HEK293 (cell line): Measurements from ENCODE around the gene PPP3CA.

Experiments
- CTCF ChIA-PET: fragments of 350-600 bp; formaldehyde crosslinking; extraction: SDS; loops from one replicate; lab custom pipeline; 2021; ENCODE audit warnings: antibody characterized with exemption; lab: Yijun Ruan, JAX
- POLR2A ChIA-PET: fragments of 300-600 bp; formaldehyde crosslinking; extraction: SDS; loops from one replicate; lab custom pipeline; 2020; ENCODE audit warnings: antibody characterized with exemption, inconsistent platforms; lab: Yijun Ruan, JAX
- H3K27ac ChIP-seq: fragments of 200-500 bp; sonication (Bioruptor generic); 2 replicates; pipeline ENCODE4 v1.5.1; 2014; ENCODE audit warnings: low read depth, low read length, control low read depth, inconsistent platforms; ENCODE audit errors: extremely low read depth
- H3K36me3 ChIP-seq, 2 experiments: fragments of 200-500 bp in 1 of 2; sonication (Bioruptor generic) in 1 of 2; 1 replicate in 1 of 2; 2 replicates in 1 of 2; pipeline ENCODE4 v1.5.1; 2014 to 2017; ENCODE audit warnings: inconsistent platforms in 2 of 2, low read length in 2 of 2; ENCODE audit not compliant: control insufficient read depth in 2 of 2, insufficient read depth in 1 of 2
- H3K4me1 ChIP-seq: fragments of 200-500 bp; sonication (Bioruptor generic); 2 replicates; pipeline ENCODE4 v1.5.1; 2014; ENCODE audit warnings: mild to moderate bottlenecking, low read length, inconsistent platforms; ENCODE audit not compliant: control insufficient read depth, insufficient read depth
- H3K4me3 ChIP-seq: 2 replicates; pipeline ENCODE4 v1.5.1; 2011; ENCODE audit warnings: low read depth, mild to moderate bottlenecking, control low read depth, low read length, moderate library complexity
- H3K9me3 ChIP-seq: fragments of 200-500 bp; sonication (Bioruptor generic); 2 replicates; pipeline ENCODE4 v1.5.1; 2014; ENCODE audit warnings: low read depth, low read length, inconsistent platforms; ENCODE audit not compliant: control insufficient read depth, insufficient read depth
- BCL11A ChIP-seq: fragments of 450-650 bp; formaldehyde crosslinking; IDR thresholded peaks from 2 replicates; pipeline ENCODE4 v1.5.1; 2016; ENCODE audit warnings: low read depth, missing biosample characterization, missing genetic modification characterization
- FEZF1 ChIP-seq: fragments of 450-650 bp; formaldehyde crosslinking; IDR thresholded peaks from 2 replicates; pipeline ENCODE4 v1.5.1; 2016; ENCODE audit warnings: missing biosample characterization, missing genetic modification characterization
- GLIS1 ChIP-seq: fragments of 450-650 bp; formaldehyde crosslinking; IDR thresholded peaks from 2 replicates; pipeline ENCODE4 v1.5.1; 2016; ENCODE audit warnings: missing biosample characterization, missing genetic modification characterization
- KLF1 ChIP-seq: fragments of 450-650 bp; formaldehyde crosslinking; IDR thresholded peaks from 2 replicates; pipeline ENCODE4 v1.5.1; 2016; ENCODE audit warnings: missing biosample characterization, missing genetic modification characterization
- WT1 ChIP-seq: fragments of 450-650 bp; formaldehyde crosslinking; IDR thresholded peaks from 2 replicates; pipeline ENCODE4 v1.5.1; 2016; ENCODE audit warnings: missing biosample characterization, missing genetic modification characterization
- YY2 ChIP-seq: fragments of 450-650 bp; formaldehyde crosslinking; IDR thresholded peaks from 2 replicates; pipeline ENCODE4 v1.5.1; 2016; ENCODE audit warnings: missing biosample characterization, missing genetic modification characterization
- ZBTB21 ChIP-seq: fragments of 450-650 bp; formaldehyde crosslinking; IDR thresholded peaks from 2 replicates; pipeline ENCODE4 v1.5.1; 2017; ENCODE audit warnings: missing biosample characterization, missing genetic modification characterization
- ZNF10 ChIP-seq: fragments of 450-650 bp; formaldehyde crosslinking; IDR thresholded peaks from 2 replicates; pipeline ENCODE4 v1.5.1; 2017; ENCODE audit warnings: missing biosample characterization, missing genetic modification characterization
- ZNF184 ChIP-seq: fragments of 450-650 bp; IDR thresholded peaks from 2 replicates; pipeline ENCODE4 v1.5.1; 2018; ENCODE audit warnings: missing biosample characterization, mild to moderate bottlenecking, missing genetic modification characterization
- ZNF335 ChIP-seq: fragments of 450-650 bp; formaldehyde crosslinking; conservative IDR thresholded peaks from 2 replicates; pipeline ENCODE4 v1.5.1; 2016; ENCODE audit warnings: missing biosample characterization, missing genetic modification characterization
- ZNF37A ChIP-seq: fragments of 450-650 bp; IDR thresholded peaks from 2 replicates; pipeline ENCODE4 v1.5.1; 2018; ENCODE audit warnings: missing biosample characterization, missing genetic modification characterization
- ZNF391 ChIP-seq: fragments of 450-650 bp; formaldehyde crosslinking; IDR thresholded peaks from 2 replicates; pipeline ENCODE4 v1.5.1; 2016; ENCODE audit warnings: low read depth, missing biosample characterization, missing genetic modification characterization, borderline replicate concordance
- ZNF433 ChIP-seq: fragments of 450-650 bp; formaldehyde crosslinking; IDR thresholded peaks from 2 replicates; pipeline ENCODE4 v1.5.1; 2016; ENCODE audit warnings: missing biosample characterization, missing genetic modification characterization, low read depth
- ZNF48 ChIP-seq: fragments of 450-650 bp; formaldehyde crosslinking; IDR thresholded peaks from 2 replicates; pipeline ENCODE4 v1.5.1; 2016; ENCODE audit warnings: missing biosample characterization, missing genetic modification characterization
- ZNF596 ChIP-seq: fragments of 450-650 bp; IDR thresholded peaks from 2 replicates; pipeline ENCODE4 v1.5.0; 2018; ENCODE audit warnings: missing biosample characterization, mild to moderate bottlenecking, missing genetic modification characterization, moderate library complexity
- ZNF600 ChIP-seq: fragments of 450-650 bp; formaldehyde crosslinking; IDR thresholded peaks from 2 replicates; pipeline ENCODE4 v1.5.1; 2016; ENCODE audit warnings: missing biosample characterization, missing genetic modification characterization
- ZNF624 ChIP-seq: fragments of 450-650 bp; formaldehyde crosslinking; IDR thresholded peaks from 2 replicates; pipeline ENCODE4 v1.5.1; 2017; ENCODE audit warnings: missing biosample characterization, missing genetic modification characterization
- ZNF660 ChIP-seq: fragments of 450-650 bp; IDR thresholded peaks from 2 replicates; pipeline ENCODE4 v1.5.1; 2018; ENCODE audit warnings: missing biosample characterization, mild to moderate bottlenecking, missing genetic modification characterization
- ZSCAN23 ChIP-seq: fragments of 450-650 bp; formaldehyde crosslinking; IDR thresholded peaks from 2 replicates; pipeline ENCODE4 v1.5.1; 2016; ENCODE audit warnings: missing biosample characterization, missing genetic modification characterization
- TF ChIP-seq, protein P1 (sequence below): fragments of 450-650 bp; formaldehyde crosslinking; IDR thresholded peaks from 2 replicates; pipeline ENCODE4 v1.5.1; 2016; ENCODE audit warnings: missing biosample characterization, missing genetic modification characterization
- TF ChIP-seq, protein P2 (sequence below): fragments of 450-650 bp; formaldehyde crosslinking; IDR thresholded peaks from 2 replicates; pipeline ENCODE4 v1.5.1; 2016; ENCODE audit warnings: missing biosample characterization, missing genetic modification characterization
- TF ChIP-seq, protein P3 (sequence below): fragments of 450-650 bp; formaldehyde crosslinking; IDR thresholded peaks from 2 replicates; pipeline ENCODE4 v1.5.0; 2017; ENCODE audit warnings: missing biosample characterization, missing genetic modification characterization, borderline replicate concordance

Gene PPP3CA

DNA sequence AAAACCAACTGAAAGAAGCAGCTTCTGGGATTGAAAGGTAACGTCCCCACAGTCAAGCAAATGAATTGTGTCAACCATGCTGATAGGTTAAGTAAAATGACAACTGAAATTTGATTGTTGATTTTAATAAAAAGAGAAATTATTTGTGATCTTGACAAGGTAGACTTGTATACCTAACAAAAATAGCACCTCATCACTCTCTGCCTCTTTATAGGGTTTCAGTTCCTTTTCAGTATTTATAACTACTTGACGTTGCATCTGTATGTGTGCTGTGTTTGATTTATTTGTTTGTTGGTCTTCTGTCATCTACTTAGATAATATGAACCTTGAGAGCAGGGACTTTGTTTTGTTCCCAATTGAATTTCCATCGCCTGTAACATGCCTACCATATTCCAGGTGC, 7.9 kb upstream of the PPP3CA start (continued):
- TF ChIP-seq WT1 (tag by site-specific recombination) (no peak), FEZF1 (tag by site-specific recombination) (no peak), ZNF433 (tag by site-specific recombination) (no peak), ZNF391 (tag by site-specific recombination) (no peak)

DNA sequence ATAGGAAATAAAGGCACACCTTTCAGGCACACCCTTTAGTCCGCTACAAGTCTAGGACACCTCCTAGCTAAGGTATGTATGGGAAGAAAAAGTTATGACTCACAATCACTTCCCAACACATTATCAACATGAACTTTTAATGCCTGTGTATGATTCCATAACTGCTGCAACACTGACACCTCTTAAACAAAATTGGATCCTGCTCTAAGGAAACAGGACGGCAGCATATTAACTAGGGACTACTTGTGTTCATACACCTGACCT, 2.4 kb upstream of the PPP3CA start:
- no peak for TF ChIP-seq ZNF624 (tag by site-specific recombination)
- TF ChIP-seq GLIS1 (tag by site-specific recombination), result no peak
- TF ChIP-seq KLF1, result peak; percentile 78
- TF ChIP-seq, protein P1, sequence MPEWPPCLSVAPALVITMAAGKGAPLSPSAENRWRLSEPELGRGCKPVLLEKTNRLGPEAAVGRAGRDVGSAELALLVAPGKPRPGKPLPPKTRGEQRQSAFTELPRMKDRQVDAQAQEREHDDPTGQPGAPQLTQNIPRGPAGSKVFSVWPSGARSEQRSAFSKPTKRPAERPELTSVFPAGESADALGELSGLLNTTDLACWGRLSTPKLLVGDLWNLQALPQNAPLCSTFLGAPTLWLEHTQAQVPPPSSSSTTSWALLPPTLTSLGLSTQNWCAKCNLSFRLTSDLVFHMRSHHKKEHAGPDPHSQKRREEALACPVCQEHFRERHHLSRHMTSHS, result no peak
- TF ChIP-seq, protein P2, sequence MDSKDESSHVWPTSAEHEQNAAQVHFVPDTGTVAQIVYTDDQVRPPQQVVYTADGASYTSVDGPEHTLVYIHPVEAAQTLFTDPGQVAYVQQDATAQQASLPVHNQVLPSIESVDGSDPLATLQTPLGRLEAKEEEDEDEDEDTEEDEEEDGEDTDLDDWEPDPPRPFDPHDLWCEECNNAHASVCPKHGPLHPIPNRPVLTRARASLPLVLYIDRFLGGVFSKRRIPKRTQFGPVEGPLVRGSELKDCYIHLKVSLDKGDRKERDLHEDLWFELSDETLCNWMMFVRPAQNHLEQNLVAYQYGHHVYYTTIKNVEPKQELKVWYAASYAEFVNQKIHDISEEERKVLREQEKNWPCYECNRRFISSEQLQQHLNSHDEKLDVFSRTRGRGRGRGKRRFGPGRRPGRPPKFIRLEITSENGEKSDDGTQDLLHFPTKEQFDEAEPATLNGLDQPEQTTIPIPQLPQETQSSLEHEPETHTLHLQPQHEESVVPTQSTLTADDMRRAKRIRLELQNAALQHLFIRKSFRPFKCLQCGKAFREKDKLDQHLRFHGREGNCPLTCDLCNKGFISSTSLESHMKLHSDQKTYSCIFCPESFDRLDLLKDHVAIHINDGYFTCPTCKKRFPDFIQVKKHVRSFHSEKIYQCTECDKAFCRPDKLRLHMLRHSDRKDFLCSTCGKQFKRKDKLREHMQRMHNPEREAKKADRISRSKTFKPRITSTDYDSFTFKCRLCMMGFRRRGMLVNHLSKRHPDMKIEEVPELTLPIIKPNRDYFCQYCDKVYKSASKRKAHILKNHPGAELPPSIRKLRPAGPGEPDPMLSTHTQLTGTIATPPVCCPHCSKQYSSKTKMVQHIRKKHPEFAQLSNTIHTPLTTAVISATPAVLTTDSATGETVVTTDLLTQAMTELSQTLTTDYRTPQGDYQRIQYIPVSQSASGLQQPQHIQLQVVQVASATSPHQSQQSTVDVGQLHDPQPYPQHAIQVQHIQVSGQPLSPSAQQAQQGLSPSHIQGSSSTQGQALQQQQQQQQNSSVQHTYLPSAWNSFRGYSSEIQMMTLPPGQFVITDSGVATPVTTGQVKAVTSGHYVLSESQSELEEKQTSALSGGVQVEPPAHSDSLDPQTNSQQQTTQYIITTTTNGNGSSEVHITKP (tag by site-specific recombination), result no peak
- TF ChIP-seq, all 188 proteins: peak for 1
- no peak overlapping the region for H3K27ac ChIP-seq
- no peaks in the 10 kb centered on the region for H3K36me3 ChIP-seq
- no peak overlapping the region for H3K4me3 ChIP-seq
- no peaks in the 10 kb centered on the region for H3K9me3 ChIP-seq
- H3K4me1 ChIP-seq, result no peaks in the 10 kb centered on the region
- CTCF ChIA-PET, result no interaction called here
- POLR2A ChIA-PET, result no interaction called here

DNA sequence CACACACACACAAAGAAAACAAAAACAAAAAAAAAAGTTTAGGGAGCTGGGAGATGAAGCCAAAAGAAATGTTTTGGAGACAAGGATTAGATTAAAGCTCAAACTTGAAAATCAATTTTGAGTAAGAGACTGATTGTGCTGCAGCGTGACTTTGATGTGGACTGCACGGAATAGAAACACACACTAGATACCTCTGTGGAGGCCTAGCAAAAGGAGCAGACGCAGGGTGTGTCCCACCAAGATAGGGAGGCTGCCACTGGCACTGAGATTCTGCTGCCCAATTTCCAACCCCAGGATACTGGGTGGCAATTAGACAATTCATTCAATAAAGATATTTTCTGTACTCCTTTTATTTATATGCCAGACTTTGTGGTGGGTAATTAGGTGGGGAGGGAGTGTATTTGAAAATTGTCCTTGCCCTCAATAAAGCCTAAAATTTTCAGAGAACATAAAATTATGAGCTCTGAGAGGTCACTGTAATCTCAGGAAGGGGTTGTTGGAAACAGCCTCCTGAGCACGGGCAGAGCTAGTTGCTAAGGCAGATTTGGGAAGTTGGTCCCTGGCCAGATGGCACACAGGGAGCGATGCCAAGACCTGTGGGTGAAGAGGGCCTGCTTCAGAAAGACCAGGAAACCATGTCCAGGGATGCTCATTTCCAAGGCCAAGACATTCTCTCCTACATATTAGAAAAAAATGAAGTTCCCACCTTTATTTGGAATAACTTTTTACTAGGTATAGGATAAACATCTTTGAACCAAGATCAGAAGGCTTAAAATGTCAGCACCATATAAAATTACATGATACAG, 1.9 kb upstream of the PPP3CA start:
- Histone ChIP-seq H3K4me1 (no peaks in the 10 kb centered on the region), H3K9me3 (no peaks in the 10 kb centered on the region)
- no peak for TF ChIP-seq ZNF596 (tag by site-specific recombination)
- no peak for TF ChIP-seq ZSCAN23 (tag by site-specific recombination)
- no peak for TF ChIP-seq ZBTB21 (tag by site-specific recombination)
- TF ChIP-seq ZNF660, result no peak
- TF ChIP-seq, all 188 proteins: peak for 0
- ChIA-PET POLR2A (no interaction called here), CTCF (interaction anchor here (0.6 to 0.7 kb wide), 2 partner anchors 178 to 180 kb away, joined by 3 read pairs; no protein-coding TSS in a partner anchor)
- H3K36me3 ChIP-seq, result no peaks in the 10 kb centered on the region
- H3K4me3 ChIP-seq, result no peak overlapping the region
- H3K27ac ChIP-seq, result no peak overlapping the region

DNA sequence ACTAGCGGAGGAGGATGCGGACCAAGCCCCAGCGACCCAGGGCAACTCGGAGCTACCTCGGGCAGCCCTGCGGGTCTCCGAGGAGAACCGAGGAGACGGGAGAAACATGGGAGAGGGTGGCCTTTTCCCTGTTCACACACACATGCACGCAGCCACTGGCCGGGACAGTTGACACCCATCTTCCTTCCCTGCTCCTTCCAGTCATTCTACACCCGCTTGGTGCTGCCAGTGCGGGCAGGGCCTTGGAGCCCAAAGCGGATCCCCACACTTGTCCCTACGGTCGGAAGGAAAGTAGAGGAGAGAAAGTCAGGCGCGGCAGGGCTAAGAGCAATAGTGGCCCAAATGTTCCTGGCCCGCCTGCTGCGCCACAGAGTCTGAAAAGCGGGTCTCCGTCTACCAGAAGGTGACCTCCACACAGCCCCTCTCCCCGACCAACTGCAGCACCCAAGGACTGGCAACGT, 1.1 kb upstream of the PPP3CA start:
- CTCF ChIA-PET, result no interaction called here
- H3K4me3 ChIP-seq, result peak overlapping the region; percentile 55
- no peaks in the 10 kb centered on the region for H3K4me1 ChIP-seq
- H3K9me3 ChIP-seq, result no peaks in the 10 kb centered on the region
- POLR2A ChIA-PET, result interaction anchor here (0.9 to 1.3 kb wide), 3 partner anchors 145 to 1399 kb away, joined by 3 to 9 read pairs (median 3); no protein-coding TSS in a partner anchor
- peak overlapping the region; percentile 85; the same call in 1 of the 2 replicates for H3K27ac ChIP-seq
- no peaks in the 10 kb centered on the region for H3K36me3 ChIP-seq
- TF ChIP-seq, protein P3, sequence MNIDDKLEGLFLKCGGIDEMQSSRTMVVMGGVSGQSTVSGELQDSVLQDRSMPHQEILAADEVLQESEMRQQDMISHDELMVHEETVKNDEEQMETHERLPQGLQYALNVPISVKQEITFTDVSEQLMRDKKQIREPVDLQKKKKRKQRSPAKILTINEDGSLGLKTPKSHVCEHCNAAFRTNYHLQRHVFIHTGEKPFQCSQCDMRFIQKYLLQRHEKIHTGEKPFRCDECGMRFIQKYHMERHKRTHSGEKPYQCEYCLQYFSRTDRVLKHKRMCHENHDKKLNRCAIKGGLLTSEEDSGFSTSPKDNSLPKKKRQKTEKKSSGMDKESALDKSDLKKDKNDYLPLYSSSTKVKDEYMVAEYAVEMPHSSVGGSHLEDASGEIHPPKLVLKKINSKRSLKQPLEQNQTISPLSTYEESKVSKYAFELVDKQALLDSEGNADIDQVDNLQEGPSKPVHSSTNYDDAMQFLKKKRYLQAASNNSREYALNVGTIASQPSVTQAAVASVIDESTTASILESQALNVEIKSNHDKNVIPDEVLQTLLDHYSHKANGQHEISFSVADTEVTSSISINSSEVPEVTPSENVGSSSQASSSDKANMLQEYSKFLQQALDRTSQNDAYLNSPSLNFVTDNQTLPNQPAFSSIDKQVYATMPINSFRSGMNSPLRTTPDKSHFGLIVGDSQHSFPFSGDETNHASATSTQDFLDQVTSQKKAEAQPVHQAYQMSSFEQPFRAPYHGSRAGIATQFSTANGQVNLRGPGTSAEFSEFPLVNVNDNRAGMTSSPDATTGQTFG (tag by site-specific recombination), result no peak
- TF ChIP-seq ZNF184, result no peak
- no peak for TF ChIP-seq BCL11A
- no peak for TF ChIP-seq ZNF48 (tag by site-specific recombination)
- no peak for TF ChIP-seq ZNF600 (tag by site-specific recombination)
- no peak for TF ChIP-seq ZNF37A
- TF ChIP-seq YY2 (tag by site-specific recombination), result no peak
- peak; percentile 55 for TF ChIP-seq ZNF335
- no peak for TF ChIP-seq ZNF10
